HG03025 (cell line): Measurements from ENCODE around the gene NAT8L.

Experiments
- ATAC-seq: cut with Tn5 transposase; IDR thresholded peaks from one replicate; pipeline ENCODE4 v1.9.1; 2021; ENCODE audit warnings: mild to moderate bottlenecking, moderate library complexity; ENCODE audit not compliant: unreplicated experiment, low FRiP score

NAT8L gene

DNA sequence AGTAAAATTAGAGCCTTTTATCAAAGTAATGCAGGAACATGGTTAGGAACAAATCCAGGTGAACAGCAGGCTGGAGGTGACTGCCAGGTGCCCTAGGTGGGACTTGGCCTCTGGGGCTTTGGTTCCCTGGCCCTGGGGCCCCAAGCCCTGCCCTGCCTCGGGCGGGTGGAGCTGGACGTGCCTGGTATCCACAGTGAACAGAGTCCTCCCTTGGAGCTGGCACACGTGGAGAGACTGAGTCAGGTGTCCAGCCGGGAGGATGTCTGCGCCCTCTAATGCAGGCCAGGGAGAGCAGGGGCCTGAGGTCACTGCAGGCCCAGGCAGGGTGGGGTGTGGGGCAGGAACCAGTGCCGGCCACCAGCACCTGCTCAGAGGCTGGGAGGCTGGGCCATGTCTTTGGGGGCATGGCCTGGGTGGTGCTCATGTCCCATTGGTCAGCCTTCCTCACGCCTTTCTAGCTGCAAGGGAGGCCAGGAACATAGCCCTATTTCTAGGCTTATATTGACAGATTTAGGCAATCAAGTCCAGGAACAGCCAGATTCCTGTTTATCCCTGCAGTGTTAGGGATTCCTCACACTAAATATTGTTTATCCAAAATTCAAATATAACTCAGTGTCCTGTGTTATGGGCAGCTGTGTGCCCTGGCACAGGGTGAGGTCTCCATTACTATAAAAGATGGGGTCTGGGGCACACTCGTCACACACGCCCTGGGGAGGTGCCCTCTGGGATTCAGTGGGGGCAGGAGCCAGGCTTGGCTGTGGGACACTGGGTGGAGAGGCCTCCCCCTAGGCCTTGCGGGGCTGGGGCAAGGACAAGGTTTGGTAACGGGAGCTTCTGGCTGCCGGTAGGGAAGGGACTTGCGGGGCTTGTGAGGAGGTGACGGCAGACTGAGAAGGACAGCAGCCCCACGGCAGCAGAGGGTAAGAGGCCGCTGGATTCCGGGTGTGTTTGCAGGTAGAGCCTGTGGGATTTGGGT lies 14.3 kb upstream of the NAT8L start:
- no peak for ATAC-seq

DNA sequence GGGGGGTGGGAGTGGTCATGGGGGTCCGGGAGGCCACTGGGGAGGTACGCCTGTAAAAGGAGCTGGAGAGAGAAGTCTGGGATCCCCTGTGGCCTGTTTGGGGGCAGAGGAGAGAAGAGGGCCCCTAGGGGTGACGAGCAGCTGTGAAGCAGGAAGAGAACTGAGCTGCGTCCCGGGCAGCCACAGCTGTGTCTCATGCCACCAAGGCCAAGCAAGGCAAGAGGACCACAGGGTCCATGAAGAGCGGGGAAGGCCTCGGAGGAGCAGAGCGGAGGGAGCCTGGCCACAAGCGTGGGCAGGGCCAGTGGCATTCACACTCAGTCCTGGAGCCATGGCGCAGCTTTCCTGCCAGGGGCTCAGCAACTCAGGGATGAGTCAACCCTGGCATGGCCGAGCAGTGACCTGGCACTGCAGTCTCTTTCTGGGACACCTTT lies 13.6 kb upstream of the NAT8L start:
- no peak for ATAC-seq

DNA sequence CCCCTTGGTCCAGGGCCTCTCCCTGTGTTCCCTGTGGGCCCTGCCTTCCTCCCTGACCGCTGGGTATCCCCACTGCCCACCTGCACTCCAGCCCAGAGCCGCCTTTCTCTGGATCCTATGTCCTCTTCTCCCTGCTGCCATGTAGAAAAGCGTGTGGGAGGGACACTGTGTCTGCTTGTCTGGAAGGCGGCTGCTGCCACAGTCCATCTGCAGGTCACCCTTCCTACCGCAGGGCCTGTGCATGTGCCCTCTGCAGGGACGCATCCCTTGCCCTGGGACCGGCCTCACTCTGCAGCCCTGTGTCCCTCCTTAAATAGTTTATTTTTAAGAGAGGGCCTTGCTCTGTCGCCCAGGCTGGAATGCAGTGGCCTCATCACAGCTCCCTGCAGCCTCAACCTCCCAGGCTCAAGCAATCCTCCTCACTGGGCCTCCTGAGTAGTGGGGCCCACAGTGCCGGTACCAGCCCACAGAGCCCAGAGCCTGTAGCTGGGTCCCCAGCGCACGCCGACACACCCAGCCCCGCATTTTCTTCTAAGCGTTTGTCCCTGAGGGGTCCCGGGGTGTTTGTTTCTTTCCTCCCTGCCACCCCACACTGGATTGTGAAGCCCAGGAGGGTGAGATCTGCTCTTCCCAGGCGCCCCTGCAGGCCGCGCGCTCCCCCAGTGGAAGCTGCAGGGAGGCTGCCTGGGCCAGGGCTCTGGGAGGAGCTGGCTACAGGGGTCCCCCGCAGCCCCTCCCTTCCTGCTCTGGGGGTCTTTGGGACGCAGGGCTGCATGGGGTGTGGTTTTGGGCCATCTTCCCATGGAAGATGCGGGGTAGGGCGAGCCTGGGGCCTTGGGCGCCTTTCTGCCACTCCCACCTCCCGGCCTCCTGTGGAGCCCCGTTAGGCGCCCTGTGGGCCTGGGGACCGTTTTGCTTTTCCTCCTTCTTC lies 12.8 kb upstream of the NAT8L start:
- ATAC-seq = no peak

DNA sequence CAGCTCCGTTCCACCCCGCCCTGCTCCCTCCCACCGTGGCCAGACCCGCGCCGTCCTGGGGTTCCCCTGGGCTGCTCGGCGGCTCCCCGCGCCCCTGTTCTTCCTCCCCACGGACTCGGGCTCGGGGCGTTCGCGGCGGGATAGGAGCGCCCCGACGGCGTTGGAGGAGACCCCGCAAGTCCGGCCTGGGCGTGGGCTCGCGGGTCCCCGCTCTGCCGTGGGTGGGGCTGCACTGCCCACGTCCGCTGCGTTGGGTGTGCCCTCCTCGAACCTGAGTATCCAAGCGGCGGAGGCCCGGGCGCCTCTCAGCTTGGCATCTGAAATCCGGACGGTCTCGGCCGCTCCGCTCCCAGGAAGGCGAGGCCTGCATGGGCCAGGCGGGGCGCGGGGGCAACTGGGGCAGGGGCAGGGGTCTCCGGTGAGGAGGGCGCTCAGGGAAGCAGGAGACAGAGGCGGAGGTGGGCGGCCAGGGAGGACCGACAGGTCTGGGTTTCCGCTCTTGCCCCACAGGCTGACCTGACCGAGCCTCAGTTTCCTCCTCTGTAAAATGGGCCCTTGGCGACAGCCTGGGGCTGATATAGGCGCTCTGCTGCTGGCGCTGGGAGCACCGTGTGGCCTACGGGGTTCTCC lies 12.0 kb upstream of the NAT8L start:
- no peak for ATAC-seq

GRCh38 chr4:2047781-2048581 lies 11.1 kb upstream of the NAT8L start:
- no peak for ATAC-seq

DNA sequence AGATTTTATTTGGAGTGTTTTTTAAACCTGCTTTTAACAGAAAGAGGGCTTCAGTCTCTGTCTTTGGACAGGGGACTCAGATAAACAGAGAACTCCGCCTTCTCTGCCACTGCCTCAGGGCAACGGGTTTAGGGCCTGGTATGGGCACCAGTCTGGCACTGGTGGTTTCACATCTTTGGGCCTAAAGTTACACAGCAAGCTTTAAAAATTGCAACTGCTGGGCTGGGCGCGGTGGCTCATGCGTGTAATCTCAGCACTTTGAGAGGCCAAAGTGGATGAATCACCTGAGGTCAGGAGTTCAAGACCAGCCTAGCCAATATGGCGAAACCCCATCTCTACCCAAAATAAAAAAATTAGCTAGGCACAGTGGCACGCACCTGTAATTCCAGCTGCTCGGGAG lies 10.3 kb upstream of the NAT8L start:
- no peak for ATAC-seq

DNA sequence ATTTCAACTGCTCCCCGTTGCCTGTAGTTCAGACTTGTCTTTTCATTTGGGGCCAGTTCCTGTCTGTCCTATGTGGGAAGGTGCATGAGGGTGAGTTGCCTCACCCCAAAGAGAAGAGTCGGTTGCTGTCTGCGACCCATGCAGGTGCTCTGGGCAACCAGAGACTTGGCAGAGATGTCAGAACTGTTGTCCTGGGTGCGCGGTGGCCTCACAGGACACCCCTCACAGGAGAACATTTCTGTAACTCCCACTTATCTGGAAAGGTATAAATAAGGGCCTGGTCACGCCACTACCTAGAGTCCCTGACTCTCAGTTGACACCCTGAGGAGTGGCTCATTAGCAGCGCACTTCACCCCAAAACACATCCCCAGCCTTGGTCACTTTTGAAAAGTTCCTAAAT lies 9.7 kb upstream of the NAT8L start:
- ATAC-seq = no peak

DNA sequence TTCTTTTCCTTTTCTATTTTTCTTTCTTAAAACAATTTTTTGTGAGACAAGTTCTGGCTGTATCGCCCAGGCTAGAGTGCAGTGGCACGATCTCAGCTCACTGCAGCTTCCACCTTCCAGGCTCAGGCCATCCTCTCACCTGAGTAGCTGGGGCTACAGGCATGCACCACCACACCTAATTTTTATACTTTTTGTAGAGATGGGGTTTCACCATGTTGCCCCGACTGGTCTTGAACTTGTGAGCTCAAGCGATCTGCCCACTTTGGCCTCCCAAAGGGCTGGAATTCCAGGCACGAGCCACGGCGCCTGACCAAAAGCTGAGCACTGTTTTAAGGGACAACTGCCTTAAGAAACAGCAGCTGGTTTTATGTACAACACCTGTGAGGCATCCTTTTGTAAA lies 9.3 kb upstream of the NAT8L start:
- ATAC-seq = no peak

- ATAC-seq = no peak
These were observed 8.0 kb upstream of the NAT8L start for GRCh38 chr4:2051086-2051485.

DNA sequence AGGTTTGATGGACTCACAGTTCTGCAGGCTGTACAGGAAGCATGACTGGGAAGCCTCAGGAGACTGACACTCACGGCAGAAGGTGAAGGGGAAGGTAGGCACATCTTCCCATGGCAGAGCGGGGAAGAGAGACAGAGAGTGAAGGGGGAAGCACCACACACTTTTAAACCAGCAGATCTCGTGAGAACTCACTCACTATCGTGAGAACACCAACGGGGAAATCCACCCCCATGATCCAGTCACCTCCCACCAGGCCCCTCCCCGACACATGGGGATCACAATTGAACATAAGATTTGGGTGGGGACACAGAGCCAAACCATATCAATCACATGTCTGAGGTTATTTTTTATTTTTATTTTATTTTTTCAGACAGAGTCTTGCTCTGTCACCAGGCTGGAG lies 4.9 kb upstream of the NAT8L start:
- no peak for ATAC-seq

DNA sequence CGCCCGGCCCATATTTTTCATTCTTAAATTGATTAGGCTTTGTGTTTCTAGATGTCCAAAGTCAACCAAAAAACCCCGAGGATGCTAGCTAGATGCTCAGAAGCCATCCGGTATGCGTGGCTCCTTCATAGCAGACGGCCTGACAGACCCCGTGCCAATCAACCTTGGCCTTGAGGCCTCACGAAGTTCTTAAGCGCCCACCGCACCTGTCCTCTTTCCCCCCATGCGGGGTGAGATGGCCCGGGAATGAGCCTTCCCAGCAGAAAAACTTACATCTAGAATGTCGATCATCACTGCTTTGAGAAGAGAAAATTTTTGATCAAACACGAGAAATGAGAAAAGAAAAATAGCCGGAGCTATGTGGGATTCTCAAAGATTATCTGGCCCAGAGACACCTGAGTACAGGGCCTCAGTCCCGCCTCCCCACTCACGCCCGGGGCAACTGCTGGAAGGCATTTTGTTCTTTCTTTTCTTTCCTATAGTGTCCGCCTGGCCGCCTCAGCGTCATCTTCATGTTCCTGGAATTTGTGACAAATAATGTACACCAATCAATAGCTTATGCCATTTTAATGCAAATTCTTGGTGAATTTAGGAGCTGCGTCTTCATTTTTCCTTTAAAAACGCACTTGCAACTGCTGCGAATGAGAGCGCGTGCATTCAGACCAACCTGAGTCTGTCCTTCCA lies 1.6 kb upstream of the NAT8L start:
- ATAC-seq = no peak

DNA sequence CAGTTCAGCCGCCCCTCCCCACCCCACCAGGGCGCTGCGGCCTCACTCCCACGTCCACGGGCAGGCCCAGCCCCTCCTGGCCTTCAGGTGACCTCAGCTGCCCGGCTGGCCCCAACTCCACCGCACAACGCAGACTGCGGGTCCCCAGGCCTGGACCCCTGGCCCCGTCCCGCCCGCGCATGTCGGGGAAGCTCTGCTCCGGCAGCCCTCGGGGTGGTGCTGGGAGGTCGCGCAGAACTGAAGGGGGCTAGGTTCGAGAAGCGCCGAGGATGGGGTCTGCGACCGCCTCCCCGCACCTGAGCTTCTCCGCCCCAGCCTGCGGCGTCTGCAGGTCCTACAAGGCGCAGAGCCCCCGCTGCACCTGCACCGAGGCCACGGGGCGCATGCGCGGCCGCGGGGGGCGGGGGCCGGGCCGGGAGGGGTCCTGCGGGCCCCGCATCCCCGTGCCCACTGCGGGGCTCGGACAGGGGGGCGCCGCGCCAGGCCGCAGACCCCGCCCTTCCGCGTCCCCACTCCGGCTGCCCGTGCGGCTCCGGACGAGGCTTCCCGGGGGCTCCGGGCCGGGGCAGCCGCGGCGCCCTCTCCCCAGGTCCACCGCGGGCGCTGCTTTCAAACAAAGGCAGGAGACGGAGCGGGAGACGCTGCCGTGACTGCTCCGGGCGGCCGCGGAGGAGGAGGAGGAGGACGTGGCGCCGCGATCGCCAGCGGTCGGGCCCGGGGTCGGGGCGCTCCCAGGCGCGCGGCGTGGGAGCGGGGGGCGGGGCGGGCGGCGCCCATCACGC lies 672 bp upstream of the NAT8L start:
- ATAC-seq = no peak

DNA sequence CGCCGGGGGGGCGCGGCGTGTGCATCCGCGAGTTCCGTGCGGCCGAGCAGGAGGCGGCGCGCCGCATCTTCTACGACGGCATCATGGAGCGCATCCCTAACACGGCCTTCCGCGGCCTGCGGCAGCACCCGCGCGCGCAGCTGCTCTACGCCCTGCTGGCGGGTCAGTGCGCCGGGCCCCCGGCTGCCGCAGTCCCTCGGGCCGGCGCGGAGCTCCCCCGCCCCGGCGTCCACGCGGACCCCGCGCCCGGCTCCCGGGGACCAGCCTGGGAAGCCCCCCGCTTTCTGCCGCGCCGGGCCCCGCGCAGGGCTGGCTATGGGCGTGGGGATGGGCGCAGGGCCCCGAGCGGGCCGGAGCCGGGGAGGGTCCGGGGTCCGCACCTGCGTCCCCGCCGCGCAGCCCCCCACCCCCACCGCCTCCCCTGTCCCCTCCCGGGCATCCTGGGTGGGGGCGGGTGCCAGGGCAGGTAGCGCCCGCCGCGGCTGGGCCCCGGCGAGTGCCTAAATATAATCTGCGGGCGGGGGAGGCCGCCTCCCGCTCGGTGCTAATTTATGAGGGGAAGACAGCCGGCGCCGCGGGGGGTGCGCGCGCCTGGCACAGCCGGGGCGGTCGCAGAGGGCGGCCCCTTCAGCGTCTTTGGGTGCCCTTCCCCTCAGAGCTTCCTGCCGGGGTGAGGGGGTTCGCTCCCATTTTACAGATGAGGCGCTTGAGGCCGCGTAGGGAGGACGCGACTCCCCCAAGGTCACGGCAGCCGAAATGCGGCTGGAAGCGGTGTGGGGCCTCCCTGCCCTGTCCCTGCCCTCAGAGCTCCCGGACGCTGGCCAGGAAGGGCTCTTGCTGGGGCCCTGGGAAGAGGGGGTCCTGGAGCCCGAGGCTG lies 837 bp downstream of the NAT8L start:
- no peak for ATAC-seq

- no peak for ATAC-seq
These were observed 1.6 kb downstream of the NAT8L start for GRCh38 chr4:2060611-2061185.

DNA sequence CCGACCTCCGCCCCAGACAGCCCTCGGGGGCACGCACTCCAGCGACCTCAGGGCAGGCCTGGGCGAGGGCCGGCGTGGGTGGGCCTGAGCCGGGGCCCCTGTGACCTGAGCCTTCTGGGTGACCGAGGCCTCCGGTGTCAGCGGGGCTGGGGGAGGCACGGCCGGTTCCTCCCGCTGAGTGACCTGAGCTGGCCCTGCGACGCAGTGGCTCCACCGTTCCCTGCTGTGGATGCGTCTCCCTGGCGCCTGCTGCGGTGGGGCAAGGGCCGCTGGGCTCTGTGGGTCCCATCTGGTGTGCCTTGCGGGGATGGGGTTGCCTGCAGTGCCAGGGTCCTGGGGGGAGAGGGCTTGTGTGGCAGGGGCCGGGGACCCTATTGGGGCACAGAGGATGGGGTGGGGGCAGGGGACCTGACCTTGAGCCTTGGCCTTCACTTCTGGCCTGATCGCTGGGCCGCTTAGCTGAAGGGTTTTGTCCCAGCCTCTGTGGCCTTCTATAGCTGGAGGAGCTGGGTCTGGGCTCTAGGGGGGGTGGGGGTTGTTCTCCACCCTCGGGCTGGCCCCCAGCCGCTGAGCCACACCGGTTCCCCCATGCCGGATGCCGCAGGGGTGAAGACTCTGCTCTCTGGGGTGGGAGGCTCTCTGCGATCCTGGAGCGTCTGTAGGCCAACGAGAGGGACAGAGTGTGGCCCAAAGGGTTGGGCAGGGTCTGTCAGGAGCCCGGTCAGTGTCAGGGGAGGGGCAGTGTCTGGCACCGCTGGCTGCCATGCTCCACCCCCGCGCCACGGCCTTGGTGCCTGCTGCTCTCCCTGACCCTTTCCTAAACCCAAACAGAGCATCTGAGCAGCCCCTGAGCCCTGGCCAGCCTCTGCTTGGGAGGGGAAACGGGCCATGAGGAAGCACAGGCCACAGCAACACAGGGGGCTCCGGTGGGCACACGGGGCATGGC lies 2.3 kb downstream of the NAT8L start:
- no peak for ATAC-seq

DNA sequence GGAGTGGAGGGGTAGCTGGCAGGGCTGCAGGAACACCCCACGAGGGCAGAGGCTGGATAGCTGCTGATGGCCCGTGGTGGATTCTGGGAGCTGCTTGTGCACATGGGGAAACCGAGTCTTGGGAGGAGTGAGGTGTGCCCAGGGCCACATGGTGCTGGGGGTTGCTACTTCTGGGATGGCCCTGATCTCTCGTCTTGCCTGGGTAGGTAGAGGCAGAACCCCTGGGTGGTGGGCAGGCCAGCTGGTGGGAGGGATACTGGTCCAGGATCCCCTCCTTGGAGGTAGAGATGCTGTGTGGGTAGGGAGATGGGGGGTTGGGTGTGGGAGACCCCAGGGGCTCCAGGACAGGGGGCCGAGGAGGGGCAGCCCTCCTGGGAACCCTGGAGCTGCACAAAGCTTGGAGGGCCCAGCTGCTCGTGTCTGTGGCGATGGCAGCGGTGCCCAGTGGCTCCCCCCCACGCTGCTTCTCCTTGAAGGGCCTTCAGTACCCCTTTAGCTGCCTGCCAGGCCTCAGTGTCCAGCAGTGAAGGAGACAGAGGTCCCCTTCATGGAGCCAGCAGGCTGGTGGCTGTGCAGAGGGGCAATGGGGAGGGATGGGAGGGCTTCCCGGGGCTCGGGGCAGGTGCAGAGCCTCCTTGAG lies 3.2 kb downstream of the NAT8L start:
- ATAC-seq = no peak
